ENCODE measurements around the gene IL12RB2. TPM values are rescaled to one million over a fixed set of nuclear protein-coding genes. Genes with fewer than 3 reads are reported as not detected.

Gene IL12RB2
- total and polyA plus RNA-seq, 10 of the 15 experiments (the other 5 are each of a cell fraction or from before 2014, with no cell fraction given) = 0.15 to 1.1 (median 0.54) TPM; not detected in 1

GRCh38 chr1:67368046-67368514 is 60.4 kb downstream of the IL12RB2 start (continued):
- TF ChIP-seq, protein P1, sequence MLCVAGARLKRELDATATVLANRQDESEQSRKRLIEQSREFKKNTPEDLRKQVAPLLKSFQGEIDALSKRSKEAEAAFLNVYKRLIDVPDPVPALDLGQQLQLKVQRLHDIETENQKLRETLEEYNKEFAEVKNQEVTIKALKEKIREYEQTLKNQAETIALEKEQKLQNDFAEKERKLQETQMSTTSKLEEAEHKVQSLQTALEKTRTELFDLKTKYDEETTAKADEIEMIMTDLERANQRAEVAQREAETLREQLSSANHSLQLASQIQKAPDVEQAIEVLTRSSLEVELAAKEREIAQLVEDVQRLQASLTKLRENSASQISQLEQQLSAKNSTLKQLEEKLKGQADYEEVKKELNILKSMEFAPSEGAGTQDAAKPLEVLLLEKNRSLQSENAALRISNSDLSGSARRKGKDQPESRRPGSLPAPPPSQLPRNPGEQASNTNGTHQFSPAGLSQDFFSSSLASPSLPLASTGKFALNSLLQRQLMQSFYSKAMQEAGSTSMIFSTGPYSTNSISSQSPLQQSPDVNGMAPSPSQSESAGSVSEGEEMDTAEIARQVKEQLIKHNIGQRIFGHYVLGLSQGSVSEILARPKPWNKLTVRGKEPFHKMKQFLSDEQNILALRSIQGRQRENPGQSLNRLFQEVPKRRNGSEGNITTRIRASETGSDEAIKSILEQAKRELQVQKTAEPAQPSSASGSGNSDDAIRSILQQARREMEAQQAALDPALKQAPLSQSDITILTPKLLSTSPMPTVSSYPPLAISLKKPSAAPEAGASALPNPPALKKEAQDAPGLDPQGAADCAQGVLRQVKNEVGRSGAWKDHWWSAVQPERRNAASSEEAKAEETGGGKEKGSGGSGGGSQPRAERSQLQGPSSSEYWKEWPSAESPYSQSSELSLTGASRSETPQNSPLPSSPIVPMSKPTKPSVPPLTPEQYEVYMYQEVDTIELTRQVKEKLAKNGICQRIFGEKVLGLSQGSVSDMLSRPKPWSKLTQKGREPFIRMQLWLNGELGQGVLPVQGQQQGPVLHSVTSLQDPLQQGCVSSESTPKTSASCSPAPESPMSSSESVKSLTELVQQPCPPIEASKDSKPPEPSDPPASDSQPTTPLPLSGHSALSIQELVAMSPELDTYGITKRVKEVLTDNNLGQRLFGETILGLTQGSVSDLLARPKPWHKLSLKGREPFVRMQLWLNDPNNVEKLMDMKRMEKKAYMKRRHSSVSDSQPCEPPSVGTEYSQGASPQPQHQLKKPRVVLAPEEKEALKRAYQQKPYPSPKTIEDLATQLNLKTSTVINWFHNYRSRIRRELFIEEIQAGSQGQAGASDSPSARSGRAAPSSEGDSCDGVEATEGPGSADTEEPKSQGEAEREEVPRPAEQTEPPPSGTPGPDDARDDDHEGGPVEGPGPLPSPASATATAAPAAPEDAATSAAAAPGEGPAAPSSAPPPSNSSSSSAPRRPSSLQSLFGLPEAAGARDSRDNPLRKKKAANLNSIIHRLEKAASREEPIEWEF (IDR thresholded peaks at IDR 0.05; ENCODE audit: insufficient replicate concordance, low read depth, low read length) = no peak
- no peak for TF ChIP-seq RB1 (IDR thresholded peaks at IDR 0.05; ENCODE audit: borderline replicate concordance)
- no peak for TF ChIP-seq SKIL (IDR thresholded peaks at IDR 0.05; ENCODE audit: low read depth, poor library complexity, severe bottlenecking)
- TF ChIP-seq, protein P2, sequence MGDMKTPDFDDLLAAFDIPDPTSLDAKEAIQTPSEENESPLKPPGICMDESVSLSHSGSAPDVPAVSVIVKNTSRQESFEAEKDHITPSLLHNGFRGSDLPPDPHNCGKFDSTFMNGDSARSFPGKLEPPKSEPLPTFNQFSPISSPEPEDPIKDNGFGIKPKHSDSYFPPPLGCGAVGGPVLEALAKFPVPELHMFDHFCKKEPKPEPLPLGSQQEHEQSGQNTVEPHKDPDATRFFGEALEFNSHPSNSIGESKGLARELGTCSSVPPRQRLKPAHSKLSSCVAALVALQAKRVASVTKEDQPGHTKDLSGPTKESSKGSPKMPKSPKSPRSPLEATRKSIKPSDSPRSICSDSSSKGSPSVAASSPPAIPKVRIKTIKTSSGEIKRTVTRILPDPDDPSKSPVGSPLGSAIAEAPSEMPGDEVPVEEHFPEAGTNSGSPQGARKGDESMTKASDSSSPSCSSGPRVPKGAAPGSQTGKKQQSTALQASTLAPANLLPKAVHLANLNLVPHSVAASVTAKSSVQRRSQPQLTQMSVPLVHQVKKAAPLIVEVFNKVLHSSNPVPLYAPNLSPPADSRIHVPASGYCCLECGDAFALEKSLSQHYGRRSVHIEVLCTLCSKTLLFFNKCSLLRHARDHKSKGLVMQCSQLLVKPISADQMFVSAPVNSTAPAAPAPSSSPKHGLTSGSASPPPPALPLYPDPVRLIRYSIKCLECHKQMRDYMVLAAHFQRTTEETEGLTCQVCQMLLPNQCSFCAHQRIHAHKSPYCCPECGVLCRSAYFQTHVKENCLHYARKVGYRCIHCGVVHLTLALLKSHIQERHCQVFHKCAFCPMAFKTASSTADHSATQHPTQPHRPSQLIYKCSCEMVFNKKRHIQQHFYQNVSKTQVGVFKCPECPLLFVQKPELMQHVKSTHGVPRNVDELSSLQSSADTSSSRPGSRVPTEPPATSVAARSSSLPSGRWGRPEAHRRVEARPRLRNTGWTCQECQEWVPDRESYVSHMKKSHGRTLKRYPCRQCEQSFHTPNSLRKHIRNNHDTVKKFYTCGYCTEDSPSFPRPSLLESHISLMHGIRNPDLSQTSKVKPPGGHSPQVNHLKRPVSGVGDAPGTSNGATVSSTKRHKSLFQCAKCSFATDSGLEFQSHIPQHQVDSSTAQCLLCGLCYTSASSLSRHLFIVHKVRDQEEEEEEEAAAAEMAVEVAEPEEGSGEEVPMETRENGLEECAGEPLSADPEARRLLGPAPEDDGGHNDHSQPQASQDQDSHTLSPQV (IDR thresholded peaks at IDR 0.05) = no peak
- TF ChIP-seq JUND (IDR thresholded peaks at IDR 0.05; ENCODE audit: low read depth, low read length) = no peak
- TF ChIP-seq ASH2L (IDR thresholded peaks at IDR 0.05; ENCODE audit: borderline replicate concordance, low read depth) = no peak
- no peak for TF ChIP-seq FOXM1 (IDR thresholded peaks at IDR 0.05; ENCODE audit: low read depth, low read length)
